Right lobe of liver (tissue), 4 donors: ENCODE data around the gene SYNE2.

ENCODE experiments used
- POLR2A ChIP-seq: fragments of 450-650 bp; IDR thresholded peaks from one replicate; pipeline ENCODE4 v1.6.1; 2017; ENCODE audit warnings: antibody characterized with exemption, mild to moderate bottlenecking
- TF ChIP-seq, protein P1 (sequence below), 4 donors: fragments of 200-600 bp in 3 of 4; fragments of 450-650 bp in 1 of 4; IDR thresholded peaks; one replicate each; pipeline versions ENCODE4 v1.5.1 to v1.8.0; 2016 to 2022; ENCODE audit warnings: antibody characterized with exemption in 4 of 4, mild to moderate bottlenecking in 2 of 4
- donor health status: DM: no; HTN: no; CAD: no.
- donor health status: DM: no; HTN: no; CAD: no.
- donor health status: DM: no; HTN: yes; CAD: no.

GRCh38 chr14:64218344-64219240 lies 365.8 kb downstream of the SYNE2 start:
- TF ChIP-seq POLR2A, result no peak
- TF ChIP-seq, protein P1, sequence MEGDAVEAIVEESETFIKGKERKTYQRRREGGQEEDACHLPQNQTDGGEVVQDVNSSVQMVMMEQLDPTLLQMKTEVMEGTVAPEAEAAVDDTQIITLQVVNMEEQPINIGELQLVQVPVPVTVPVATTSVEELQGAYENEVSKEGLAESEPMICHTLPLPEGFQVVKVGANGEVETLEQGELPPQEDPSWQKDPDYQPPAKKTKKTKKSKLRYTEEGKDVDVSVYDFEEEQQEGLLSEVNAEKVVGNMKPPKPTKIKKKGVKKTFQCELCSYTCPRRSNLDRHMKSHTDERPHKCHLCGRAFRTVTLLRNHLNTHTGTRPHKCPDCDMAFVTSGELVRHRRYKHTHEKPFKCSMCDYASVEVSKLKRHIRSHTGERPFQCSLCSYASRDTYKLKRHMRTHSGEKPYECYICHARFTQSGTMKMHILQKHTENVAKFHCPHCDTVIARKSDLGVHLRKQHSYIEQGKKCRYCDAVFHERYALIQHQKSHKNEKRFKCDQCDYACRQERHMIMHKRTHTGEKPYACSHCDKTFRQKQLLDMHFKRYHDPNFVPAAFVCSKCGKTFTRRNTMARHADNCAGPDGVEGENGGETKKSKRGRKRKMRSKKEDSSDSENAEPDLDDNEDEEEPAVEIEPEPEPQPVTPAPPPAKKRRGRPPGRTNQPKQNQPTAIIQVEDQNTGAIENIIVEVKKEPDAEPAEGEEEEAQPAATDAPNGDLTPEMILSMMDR (IDR thresholded peaks at IDR 0.05), result no peak
